OCI-LY7 (cell line): ENCODE results near the gene NAV2.

Experiments
- EZH2phosphoT487 ChIP-seq: fragments of 200-600 bp; sonication (generic); IDR thresholded peaks from 2 replicates; pipeline ENCODE4 v1.6.1; 2018; ENCODE audit warnings: low read depth, borderline replicate concordance, mild to moderate bottlenecking, mixed run types, antibody characterized with exemption, low read length, moderate library complexity, mixed read lengths
- TF ChIP-seq, protein P1 (sequence below): fragments of 200-600 bp; sonication (generic); conservative IDR thresholded peaks from 2 replicates; pipeline ENCODE4 v1.5.1; 2014; ENCODE audit warnings: mild to moderate bottlenecking, antibody characterized with exemption, low read length, moderate library complexity, mixed read lengths

DNA sequence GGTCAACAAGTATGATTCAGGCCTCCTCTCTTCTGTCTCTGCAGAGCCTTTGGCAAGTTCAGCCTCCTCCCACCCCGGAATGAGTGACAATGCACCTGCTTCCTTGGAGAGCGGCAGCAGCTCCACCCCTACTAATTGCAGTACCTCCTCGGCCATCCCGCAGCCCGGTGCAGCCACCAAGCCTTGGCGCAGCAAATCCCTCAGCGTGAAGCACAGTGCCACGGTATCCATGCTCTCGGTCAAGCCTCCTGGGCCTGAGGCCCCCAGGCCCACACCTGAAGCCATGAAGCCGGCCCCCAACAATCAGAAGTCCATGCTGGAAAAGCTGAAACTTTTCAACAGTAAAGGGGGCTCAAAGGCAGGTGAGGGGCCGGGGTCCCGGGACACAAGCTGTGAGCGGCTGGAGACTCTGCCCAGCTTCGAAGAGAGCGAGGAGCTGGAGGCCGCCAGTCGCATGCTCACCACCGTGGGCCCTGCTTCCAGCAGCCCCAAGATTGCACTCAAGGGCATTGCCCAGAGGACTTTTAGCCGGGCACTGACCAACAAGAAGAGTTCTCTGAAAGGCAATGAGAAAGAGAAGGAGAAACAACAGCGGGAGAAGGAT, 220.6 kb downstream of the NAV2 start:
- TF ChIP-seq, protein P1, sequence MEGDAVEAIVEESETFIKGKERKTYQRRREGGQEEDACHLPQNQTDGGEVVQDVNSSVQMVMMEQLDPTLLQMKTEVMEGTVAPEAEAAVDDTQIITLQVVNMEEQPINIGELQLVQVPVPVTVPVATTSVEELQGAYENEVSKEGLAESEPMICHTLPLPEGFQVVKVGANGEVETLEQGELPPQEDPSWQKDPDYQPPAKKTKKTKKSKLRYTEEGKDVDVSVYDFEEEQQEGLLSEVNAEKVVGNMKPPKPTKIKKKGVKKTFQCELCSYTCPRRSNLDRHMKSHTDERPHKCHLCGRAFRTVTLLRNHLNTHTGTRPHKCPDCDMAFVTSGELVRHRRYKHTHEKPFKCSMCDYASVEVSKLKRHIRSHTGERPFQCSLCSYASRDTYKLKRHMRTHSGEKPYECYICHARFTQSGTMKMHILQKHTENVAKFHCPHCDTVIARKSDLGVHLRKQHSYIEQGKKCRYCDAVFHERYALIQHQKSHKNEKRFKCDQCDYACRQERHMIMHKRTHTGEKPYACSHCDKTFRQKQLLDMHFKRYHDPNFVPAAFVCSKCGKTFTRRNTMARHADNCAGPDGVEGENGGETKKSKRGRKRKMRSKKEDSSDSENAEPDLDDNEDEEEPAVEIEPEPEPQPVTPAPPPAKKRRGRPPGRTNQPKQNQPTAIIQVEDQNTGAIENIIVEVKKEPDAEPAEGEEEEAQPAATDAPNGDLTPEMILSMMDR, result no peak
- no peak for TF ChIP-seq EZH2phosphoT487
